HepG2 (cell line): ENCODE measurements around the gene RASSF7. TPM values are rescaled to one million over a fixed set of nuclear protein-coding genes. Genes with fewer than 3 reads are reported as not detected.

Experiments used
- ERF ChIP-seq: IDR thresholded peaks from 2 replicates; pipeline ENCODE4 v1.6.1; 2018; ENCODE audit warnings: missing biosample characterization, missing genetic modification reagents
- ETV5 ChIP-seq: IDR thresholded peaks from 2 replicates; pipeline ENCODE4 v1.6.1; 2018; ENCODE audit warnings: missing biosample characterization, missing genetic modification reagents, inconsistent platforms, borderline replicate concordance
- FOXK2 ChIP-seq: fragments of 450-650 bp; IDR thresholded peaks from 2 replicates; pipeline ENCODE4 v1.6.1; 2016
- GABPA ChIP-seq, 2 experiments: IDR thresholded peaks; 2 replicates each; pipeline ENCODE4 v1.6.1; 2011 to 2016; ENCODE audit warnings: low read depth in 2 of 2, low read length in 1 of 2, missing biosample characterization in 1 of 2, missing genetic modification characterization in 1 of 2
- ISX ChIP-seq: sonication (generic); formaldehyde crosslinking; conservative IDR thresholded peaks from 2 replicates; pipeline ENCODE4 v1.5.0; 2020; ENCODE audit warnings: missing genetic modification reagents
- KLF16 ChIP-seq, 2 experiments: sonication (generic) in 1 of 2; formaldehyde crosslinking in 1 of 2; IDR thresholded peaks; 2 replicates each; pipeline versions ENCODE4 v1.6.1 to v1.8.0; 2016 to 2023; ENCODE audit warnings: missing genetic modification reagents in 2 of 2, missing compliant biosample characterization in 1 of 2
- MIER3 ChIP-seq: IDR thresholded peaks from 2 replicates; pipeline ENCODE4 v1.6.1; 2016; ENCODE audit warnings: missing compliant biosample characterization, borderline replicate concordance
- POLR2AphosphoS5 ChIP-seq: IDR thresholded peaks from 2 replicates; pipeline ENCODE4 v1.6.1; 2012; ENCODE audit warnings: low read depth, low read length
- RXRA ChIP-seq: sonication (generic); formaldehyde crosslinking; IDR thresholded peaks from 2 replicates; pipeline ENCODE4 v1.5.1; 2020; ENCODE audit warnings: missing genetic modification reagents
- RXRB ChIP-seq: IDR thresholded peaks from 2 replicates; pipeline ENCODE4 v1.6.1; 2016; ENCODE audit warnings: borderline replicate concordance, missing genetic modification reagents, missing compliant biosample characterization
- SOX5 ChIP-seq: IDR thresholded peaks from 2 replicates; pipeline ENCODE4 v1.6.1; 2016; ENCODE audit warnings: borderline replicate concordance
- ZFY ChIP-seq: sonication (generic); formaldehyde crosslinking; IDR thresholded peaks from 2 replicates; pipeline ENCODE4 v1.4.0; 2020; ENCODE audit warnings: missing genetic modification reagents
- ZKSCAN8 ChIP-seq: IDR thresholded peaks from 2 replicates; pipeline ENCODE4 v1.6.1; 2016; ENCODE audit warnings: borderline replicate concordance, missing genetic modification reagents, missing compliant biosample characterization
- ZNF33B ChIP-seq: sonication (generic); formaldehyde crosslinking; IDR thresholded peaks from 2 replicates; pipeline ENCODE4 v1.5.1; 2020; ENCODE audit warnings: mild to moderate bottlenecking, missing genetic modification reagents
- ZNF350 ChIP-seq: sonication (generic); formaldehyde crosslinking; IDR thresholded peaks from 2 replicates; pipeline ENCODE4 v1.4.0; 2020; ENCODE audit warnings: mild to moderate bottlenecking, low read depth, missing genetic modification reagents, borderline replicate concordance
- ZNF670 ChIP-seq: sonication (generic); formaldehyde crosslinking; IDR thresholded peaks from 2 replicates; pipeline ENCODE4 v1.8.0; 2022; ENCODE audit warnings: mild to moderate bottlenecking, missing genetic modification reagents, borderline replicate concordance
- ZNF777 ChIP-seq: sonication (generic); formaldehyde crosslinking; IDR thresholded peaks from 2 replicates; pipeline ENCODE4 v1.4.0; 2020; ENCODE audit warnings: missing genetic modification reagents
- ZSCAN9 ChIP-seq: IDR thresholded peaks from 2 replicates; pipeline ENCODE4 v1.6.1; 2016; ENCODE audit warnings: borderline replicate concordance
- polyA plus RNA-seq, 8 experiments: library from polyadenylated mRNA; depleted of rRNA in 3 of 8; stranded (reverse) in 7 of 8; unstranded in 1 of 8; fragments of >200 nt; fragmentation: Illumina TruSeq in 4 of 8; extraction: Trizol in 4 of 8; gene quantifications; 2 replicates each; pipeline versions ENCODE4 v1.2.1 to v1.2.3, GENCODE V29; 2011 to 2016; ENCODE audit warnings: low read depth in 4 of 8, missing spikeins in 1 of 8, mixed read lengths in 1 of 8; ENCODE audit not compliant: insufficient read depth in 1 of 8
- total RNA-seq, 5 experiments: library from RNA; depleted of rRNA; stranded (reverse); fragments of >200 nt; fragmentation: Illumina TruSeq; extraction: Trizol; gene quantifications; 2 replicates each; pipeline ENCODE4 v1.2.3, GENCODE V29; 2016; ENCODE audit warnings: low read depth in 1 of 5
- TF ChIP-seq, protein P1 (sequence below): sonication (generic); formaldehyde crosslinking; IDR thresholded peaks from 2 replicates; pipeline ENCODE4 v1.5.1; 2020; ENCODE audit warnings: mild to moderate bottlenecking, missing genetic modification reagents, moderate library complexity
- TF ChIP-seq, protein P2 (sequence below): IDR thresholded peaks from 2 replicates; pipeline ENCODE4 v1.6.1; 2018; ENCODE audit warnings: missing genetic modification reagents
- TF ChIP-seq, protein P3 (sequence below): sonication (generic); formaldehyde crosslinking; IDR thresholded peaks from 2 replicates; pipeline ENCODE4 v1.4.0; 2020; ENCODE audit warnings: missing genetic modification reagents
- TF ChIP-seq, protein P4 (sequence below): IDR thresholded peaks from 2 replicates; pipeline ENCODE4 v1.6.1; 2016; ENCODE audit warnings: missing compliant biosample characterization, missing genetic modification reagents, borderline replicate concordance

RASSF7 gene
- total and polyA plus RNA-seq, 2 of the 13 experiments (the other 11 are each of a cell fraction or from before 2014, with no cell fraction given), result 20.2 to 28.6 TPM

DNA sequence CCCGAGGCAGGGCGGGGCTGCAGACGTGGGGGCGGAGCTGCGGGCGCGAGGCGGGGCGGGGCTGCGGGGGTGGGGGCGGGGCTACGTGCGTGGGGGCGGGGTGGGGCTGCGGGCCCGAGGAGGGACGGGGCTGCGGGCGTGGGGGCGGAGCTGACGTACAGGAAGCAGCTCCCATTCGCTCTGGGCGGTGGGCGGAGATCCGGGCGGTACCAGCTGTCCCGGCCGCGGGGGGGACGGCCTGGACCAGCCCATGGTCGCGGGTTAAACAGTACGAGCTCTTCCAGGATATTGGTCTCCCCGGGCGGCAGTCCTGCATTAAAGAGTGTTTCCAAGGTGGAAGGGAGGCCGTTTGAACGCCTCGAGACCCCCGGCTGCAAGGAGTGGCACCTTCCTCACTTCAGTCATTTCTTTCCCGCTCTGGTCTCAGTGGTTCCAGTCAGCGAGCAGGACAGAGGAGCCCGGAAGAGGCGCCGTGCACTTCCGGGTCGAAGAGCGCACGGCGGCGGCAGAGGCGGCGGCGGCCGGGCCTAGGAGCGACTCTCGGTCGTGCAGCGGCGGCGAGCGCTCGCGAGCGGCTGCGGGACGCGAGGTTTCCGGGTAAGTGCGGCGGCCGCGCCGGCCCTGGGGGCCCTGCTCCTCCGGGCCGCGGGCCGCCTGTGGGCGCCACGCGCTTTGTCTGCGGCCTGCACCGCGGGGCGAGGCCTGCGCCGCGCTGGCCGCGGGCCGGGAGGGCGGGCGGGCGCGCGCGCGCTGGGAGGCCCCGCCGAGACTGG lies 15.4 kb downstream of the RASSF7 start, which contains the start of gene PHRF1 (continued):
- peak; percentile 51; the same call in 1 of the 2 replicates for TF ChIP-seq MIER3 (CRISPR knock-in tag)
- TF ChIP-seq SOX5 (CRISPR knock-in tag), result peak; percentile 16; the same call in 1 of the 2 replicates
- peak; percentile 37; the same call in 1 of the 2 replicates for TF ChIP-seq RXRB (CRISPR knock-in tag)
- TF ChIP-seq FOXK2, result peak; percentile 99
- TF ChIP-seq ETV5 (CRISPR knock-in tag), result peak; percentile 53
- TF ChIP-seq, protein P1, sequence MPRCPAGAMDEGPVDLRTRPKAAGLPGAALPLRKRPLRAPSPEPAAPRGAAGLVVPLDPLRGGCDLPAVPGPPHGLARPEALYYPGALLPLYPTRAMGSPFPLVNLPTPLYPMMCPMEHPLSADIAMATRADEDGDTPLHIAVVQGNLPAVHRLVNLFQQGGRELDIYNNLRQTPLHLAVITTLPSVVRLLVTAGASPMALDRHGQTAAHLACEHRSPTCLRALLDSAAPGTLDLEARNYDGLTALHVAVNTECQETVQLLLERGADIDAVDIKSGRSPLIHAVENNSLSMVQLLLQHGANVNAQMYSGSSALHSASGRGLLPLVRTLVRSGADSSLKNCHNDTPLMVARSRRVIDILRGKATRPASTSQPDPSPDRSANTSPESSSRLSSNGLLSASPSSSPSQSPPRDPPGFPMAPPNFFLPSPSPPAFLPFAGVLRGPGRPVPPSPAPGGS, result 0 out of 2 replicates have a peak, but pooled peaks have one; percentile 44
- peak; percentile 12; the same call in 1 of the 2 replicates for TF ChIP-seq ZNF670 (CRISPR knock-in tag)
- TF ChIP-seq, protein P2, sequence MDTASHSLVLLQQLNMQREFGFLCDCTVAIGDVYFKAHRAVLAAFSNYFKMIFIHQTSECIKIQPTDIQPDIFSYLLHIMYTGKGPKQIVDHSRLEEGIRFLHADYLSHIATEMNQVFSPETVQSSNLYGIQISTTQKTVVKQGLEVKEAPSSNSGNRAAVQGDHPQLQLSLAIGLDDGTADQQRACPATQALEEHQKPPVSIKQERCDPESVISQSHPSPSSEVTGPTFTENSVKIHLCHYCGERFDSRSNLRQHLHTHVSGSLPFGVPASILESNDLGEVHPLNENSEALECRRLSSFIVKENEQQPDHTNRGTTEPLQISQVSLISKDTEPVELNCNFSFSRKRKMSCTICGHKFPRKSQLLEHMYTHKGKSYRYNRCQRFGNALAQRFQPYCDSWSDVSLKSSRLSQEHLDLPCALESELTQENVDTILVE (CRISPR knock-in tag), result peak; percentile 84; the same call in 1 of the 2 replicates
- TF ChIP-seq KLF16 (CRISPR knock-in tag; IDR thresholded peaks at IDR 0.05), result peak in 1 of 2 experiments; percentile 55; a peak in 1 of 4 replicates
- peak; percentile 11; the same call in 1 of the 2 replicates for TF ChIP-seq ZNF777
- TF ChIP-seq ISX (CRISPR knock-in tag), result no peak
- peak; percentile 72 for TF ChIP-seq ERF (CRISPR knock-in tag)
- TF ChIP-seq ZSCAN9 (CRISPR knock-in tag), result 0 out of 2 replicates have a peak, but pooled peaks have one; percentile 32
- peak; percentile 32; the same call in 1 of the 2 replicates for TF ChIP-seq ZNF350
- TF ChIP-seq, protein P3, sequence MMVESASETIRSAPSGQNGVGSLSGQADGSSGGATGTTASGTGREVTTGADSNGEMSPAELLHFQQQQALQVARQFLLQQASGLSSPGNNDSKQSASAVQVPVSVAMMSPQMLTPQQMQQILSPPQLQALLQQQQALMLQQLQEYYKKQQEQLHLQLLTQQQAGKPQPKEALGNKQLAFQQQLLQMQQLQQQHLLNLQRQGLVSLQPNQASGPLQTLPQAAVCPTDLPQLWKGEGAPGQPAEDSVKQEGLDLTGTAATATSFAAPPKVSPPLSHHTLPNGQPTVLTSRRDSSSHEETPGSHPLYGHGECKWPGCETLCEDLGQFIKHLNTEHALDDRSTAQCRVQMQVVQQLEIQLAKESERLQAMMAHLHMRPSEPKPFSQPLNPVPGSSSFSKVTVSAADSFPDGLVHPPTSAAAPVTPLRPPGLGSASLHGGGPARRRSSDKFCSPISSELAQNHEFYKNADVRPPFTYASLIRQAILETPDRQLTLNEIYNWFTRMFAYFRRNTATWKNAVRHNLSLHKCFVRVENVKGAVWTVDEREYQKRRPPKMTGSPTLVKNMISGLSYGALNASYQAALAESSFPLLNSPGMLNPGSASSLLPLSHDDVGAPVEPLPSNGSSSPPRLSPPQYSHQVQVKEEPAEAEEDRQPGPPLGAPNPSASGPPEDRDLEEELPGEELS (CRISPR knock-in tag), result 0 out of 2 replicates have a peak, but pooled peaks have one; percentile 11
- no peak for TF ChIP-seq ZNF33B (CRISPR knock-in tag)
- TF ChIP-seq, protein P4, sequence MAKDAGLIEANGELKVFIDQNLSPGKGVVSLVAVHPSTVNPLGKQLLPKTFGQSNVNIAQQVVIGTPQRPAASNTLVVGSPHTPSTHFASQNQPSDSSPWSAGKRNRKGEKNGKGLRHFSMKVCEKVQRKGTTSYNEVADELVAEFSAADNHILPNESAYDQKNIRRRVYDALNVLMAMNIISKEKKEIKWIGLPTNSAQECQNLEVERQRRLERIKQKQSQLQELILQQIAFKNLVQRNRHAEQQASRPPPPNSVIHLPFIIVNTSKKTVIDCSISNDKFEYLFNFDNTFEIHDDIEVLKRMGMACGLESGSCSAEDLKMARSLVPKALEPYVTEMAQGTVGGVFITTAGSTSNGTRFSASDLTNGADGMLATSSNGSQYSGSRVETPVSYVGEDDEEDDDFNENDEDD (CRISPR knock-in tag), result peak; percentile 85; the same call in 1 of the 2 replicates
- TF ChIP-seq GABPA (IDR thresholded peaks at IDR 0.05; ENCODE audit: low read depth, low read length), result no peak
- peak; percentile 92 for TF ChIP-seq GABPA (CRISPR knock-in tag; IDR thresholded peaks at IDR 0.05; ENCODE audit: low read depth)
- TF ChIP-seq ZKSCAN8 (CRISPR knock-in tag), result peak; percentile 63; the same call in 1 of the 2 replicates
- TF ChIP-seq RXRA (CRISPR knock-in tag), result 0 out of 2 replicates have a peak, but pooled peaks have one; percentile 47
- peak; percentile 79 for TF ChIP-seq POLR2AphosphoS5
- peak; percentile 94 for TF ChIP-seq ZFY (CRISPR knock-in tag)
